Measurements from ENCODE around the gene ST8SIA5. TPM values are rescaled to one million over a fixed set of nuclear protein-coding genes. Genes with fewer than 3 reads are reported as not detected.

Gene ST8SIA5
- total RNA-seq, 2 donors from 2014 or later, result 0.62 TPM; not detected in 1

DNA sequence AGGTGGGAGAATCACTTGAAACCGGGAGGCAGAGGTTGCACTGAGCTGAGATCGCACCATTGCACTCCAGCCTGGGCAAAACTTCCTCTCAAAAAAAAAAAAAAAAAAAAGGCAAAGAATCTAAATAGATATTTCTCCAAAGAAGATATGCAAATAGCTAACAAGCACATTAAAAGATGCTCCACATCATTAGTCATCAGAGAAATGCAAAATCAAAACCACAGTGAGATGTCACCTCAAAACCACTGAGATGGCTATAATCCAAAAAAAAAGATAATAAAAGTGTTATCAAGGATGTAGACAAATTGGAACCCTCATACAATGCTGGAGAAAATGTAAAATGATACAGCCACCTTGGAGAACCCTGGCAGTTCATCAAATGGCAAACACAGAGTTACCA is 8.4 kb downstream of the ST8SIA5 start:
- intact Hi-C loops (cut with DNase I), result no loop called here
- WGBS, result 82% methylated on average over 2 of the region's 2 CpGs

DNA sequence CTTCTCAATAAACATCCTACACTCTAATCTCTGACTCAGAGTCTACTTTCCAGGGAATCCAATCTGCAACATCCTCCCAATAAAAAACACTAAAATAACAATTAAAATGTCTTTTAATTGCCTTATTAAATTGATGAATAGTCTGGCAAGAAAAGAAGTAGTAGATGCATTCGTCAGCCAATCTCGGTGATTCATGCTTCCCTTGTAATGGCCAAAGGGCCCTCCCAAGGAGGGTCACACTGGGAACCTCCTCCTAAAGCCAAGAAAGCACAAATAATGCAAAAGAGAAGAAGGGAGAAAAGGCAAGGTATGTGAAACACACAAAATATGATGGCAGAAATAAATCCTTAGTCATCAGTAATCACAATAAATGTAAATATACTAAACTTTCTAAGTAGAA is 16.8 kb downstream of the ST8SIA5 start:
- Histone ChIP-seq H3K4me1 (replicated peaks) (no peaks in the 10 kb centered on the region), H3K4me3 (no peak overlapping the region), H3K27me3 (replicated peaks; ENCODE audit: insufficient read depth) (no peaks in the 10 kb centered on the region), H3K9me3 (no peaks in the 10 kb centered on the region), H3K27ac (no peak overlapping the region), H3K36me3 (no peaks in the 10 kb centered on the region)
- WGBS, result 31% methylated on average over 2 of the region's 2 CpGs
- intact Hi-C loops (cut with DNase I), result no loop called here
- DNase-seq (ENCODE audit: low spot score), result no peak
- no peak for TF ChIP-seq POLR2A (IDR thresholded peaks at IDR 0.05)
- TF ChIP-seq, protein P1, sequence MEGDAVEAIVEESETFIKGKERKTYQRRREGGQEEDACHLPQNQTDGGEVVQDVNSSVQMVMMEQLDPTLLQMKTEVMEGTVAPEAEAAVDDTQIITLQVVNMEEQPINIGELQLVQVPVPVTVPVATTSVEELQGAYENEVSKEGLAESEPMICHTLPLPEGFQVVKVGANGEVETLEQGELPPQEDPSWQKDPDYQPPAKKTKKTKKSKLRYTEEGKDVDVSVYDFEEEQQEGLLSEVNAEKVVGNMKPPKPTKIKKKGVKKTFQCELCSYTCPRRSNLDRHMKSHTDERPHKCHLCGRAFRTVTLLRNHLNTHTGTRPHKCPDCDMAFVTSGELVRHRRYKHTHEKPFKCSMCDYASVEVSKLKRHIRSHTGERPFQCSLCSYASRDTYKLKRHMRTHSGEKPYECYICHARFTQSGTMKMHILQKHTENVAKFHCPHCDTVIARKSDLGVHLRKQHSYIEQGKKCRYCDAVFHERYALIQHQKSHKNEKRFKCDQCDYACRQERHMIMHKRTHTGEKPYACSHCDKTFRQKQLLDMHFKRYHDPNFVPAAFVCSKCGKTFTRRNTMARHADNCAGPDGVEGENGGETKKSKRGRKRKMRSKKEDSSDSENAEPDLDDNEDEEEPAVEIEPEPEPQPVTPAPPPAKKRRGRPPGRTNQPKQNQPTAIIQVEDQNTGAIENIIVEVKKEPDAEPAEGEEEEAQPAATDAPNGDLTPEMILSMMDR (IDR thresholded peaks at IDR 0.05), result no peak
- TF ChIP-seq POLR2AphosphoS5 (IDR thresholded peaks at IDR 0.05), result no peak

More for the DNA sequence above, 8.4 kb downstream of the ST8SIA5 start:
- no peaks in the 10 kb centered on the region for H3K27me3 ChIP-seq (replicated peaks; ENCODE audit: insufficient read depth)
- TF ChIP-seq POLR2A (IDR thresholded peaks at IDR 0.05) (no peak), POLR2AphosphoS5 (IDR thresholded peaks at IDR 0.05) (no peak)
- TF ChIP-seq, protein P1 (IDR thresholded peaks at IDR 0.05), result no peak
- H3K36me3 ChIP-seq, result no peaks in the 10 kb centered on the region
- H3K4me3 ChIP-seq, result no peak overlapping the region
- no peaks in the 10 kb centered on the region for H3K9me3 ChIP-seq
- H3K27ac ChIP-seq, result no peak overlapping the region
- H3K4me1 ChIP-seq (replicated peaks), result no peaks in the 10 kb centered on the region
- no peak for DNase-seq (ENCODE audit: low spot score)

DNA sequence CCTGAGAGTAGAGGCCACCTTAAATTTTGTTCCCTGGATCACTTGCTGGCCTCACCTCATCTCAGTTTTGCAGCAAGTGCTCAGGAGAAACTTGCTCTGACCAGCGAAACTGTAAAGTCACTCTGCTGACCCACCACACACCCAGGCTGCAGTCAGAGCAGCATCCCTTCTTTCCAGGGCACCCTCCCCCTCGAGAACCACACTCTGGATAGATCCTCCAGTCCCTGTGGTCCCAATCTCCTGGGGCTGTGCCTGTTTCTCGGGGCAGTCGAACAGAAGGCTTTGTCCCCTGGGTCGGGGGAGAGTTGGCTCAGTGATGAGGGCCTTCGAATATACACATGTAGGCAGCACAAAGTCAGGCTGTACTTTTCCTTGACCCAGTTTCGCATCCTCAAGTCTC is 18.4 kb downstream of the ST8SIA5 start:
- TF ChIP-seq, protein P1 (IDR thresholded peaks at IDR 0.05), result no peak
- TF ChIP-seq POLR2AphosphoS5 (IDR thresholded peaks at IDR 0.05) (no peak), POLR2A (IDR thresholded peaks at IDR 0.05) (no peak)
- WGBS, result 76% methylated on average over 7 of the region's 7 CpGs
- no peak for DNase-seq (ENCODE audit: low spot score)

DNA sequence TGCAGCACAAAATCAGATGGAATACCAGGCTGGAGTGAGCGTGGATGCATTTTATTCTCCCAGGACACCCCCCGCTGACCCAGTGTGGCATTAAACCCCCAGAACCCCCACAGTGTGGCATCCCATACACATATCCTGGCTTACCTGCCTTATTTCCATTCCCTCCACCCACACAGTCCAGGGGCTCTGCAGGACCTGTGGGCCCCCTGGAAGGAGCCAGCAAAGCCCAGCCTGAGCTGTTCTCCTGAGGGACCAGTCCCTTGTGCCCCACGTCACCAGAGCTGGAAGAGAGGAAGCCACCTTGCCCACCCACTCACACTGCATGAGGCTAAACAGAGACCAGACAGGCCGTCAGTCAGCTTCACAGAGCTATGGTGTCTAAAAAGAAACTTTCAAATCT is 20.1 kb downstream of the ST8SIA5 start:
- Histone ChIP-seq H3K4me1 (replicated peaks) (no peaks in the 10 kb centered on the region), H3K9me3 (no peaks in the 10 kb centered on the region), H3K4me3 (no peak overlapping the region), H3K27ac (no peak overlapping the region), H3K27me3 (replicated peaks; ENCODE audit: insufficient read depth) (no peaks in the 10 kb centered on the region), H3K36me3 (no peaks in the 10 kb centered on the region)
- 77% methylated on average over 4 of the region's 4 CpGs for WGBS
- intact Hi-C loops (cut with DNase I), result no loop called here
- TF ChIP-seq POLR2AphosphoS5 (IDR thresholded peaks at IDR 0.05), result no peak
- no peak for TF ChIP-seq POLR2A (IDR thresholded peaks at IDR 0.05)
- TF ChIP-seq, protein P1 (IDR thresholded peaks at IDR 0.05), result no peak
- no peak for DNase-seq (ENCODE audit: low spot score)

More for the DNA sequence above, 18.4 kb downstream of the ST8SIA5 start:
- Histone ChIP-seq H3K27ac (no peak overlapping the region), H3K9me3 (no peaks in the 10 kb centered on the region), H3K4me1 (replicated peaks) (no peaks in the 10 kb centered on the region), H3K4me3 (no peak overlapping the region), H3K27me3 (replicated peaks; ENCODE audit: insufficient read depth) (no peaks in the 10 kb centered on the region), H3K36me3 (no peaks in the 10 kb centered on the region)
- intact Hi-C loops (cut with DNase I), result no loop called here

DNA sequence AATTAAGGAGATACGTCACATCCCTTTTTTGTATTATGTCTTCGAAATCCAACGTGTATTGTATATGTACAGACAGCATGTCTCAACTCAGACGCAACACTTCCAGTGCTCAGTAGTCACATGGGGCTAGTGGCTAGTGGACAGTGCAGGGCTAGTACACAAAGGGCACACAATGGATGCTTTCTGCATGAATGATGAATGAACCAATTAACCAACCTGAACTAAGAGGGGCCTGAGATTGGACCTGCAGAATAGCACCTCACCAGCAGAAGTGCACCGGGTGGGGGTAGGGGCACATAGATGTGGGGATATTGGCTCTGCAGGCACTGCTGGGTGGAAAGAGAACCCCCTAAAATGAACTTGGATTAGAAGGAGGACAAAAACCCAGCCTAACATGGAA is 20.7 kb downstream of the ST8SIA5 start:
- no peak for DNase-seq (ENCODE audit: low spot score)
- 70% methylated on average over 5 of the region's 5 CpGs for whole genome bisulfite sequencing
- Histone ChIP-seq H3K9me3 (no peaks in the 10 kb centered on the region), H3K36me3 (no peaks in the 10 kb centered on the region), H3K4me3 (no peak overlapping the region), H3K4me1 (replicated peaks) (no peaks in the 10 kb centered on the region), H3K27ac (no peak overlapping the region), H3K27me3 (replicated peaks; ENCODE audit: insufficient read depth) (no peaks in the 10 kb centered on the region)
- intact Hi-C loops (cut with DNase I), result no loop called here
- TF ChIP-seq POLR2A (IDR thresholded peaks at IDR 0.05), result no peak
- TF ChIP-seq, protein P1 (IDR thresholded peaks at IDR 0.05), result no peak
